Panc1 (cell line): ENCODE results near the gene CTNND2. TPM values are rescaled to one million over a fixed set of nuclear protein-coding genes. Genes with fewer than 3 reads are reported as not detected.

Source experiments
- ATAC-seq: fragments of 200-7000 bp; cut with Tn5 transposase; 2 replicates; pipeline ENCODE4 v1.9.1; 2020; ENCODE audit warnings: mild to moderate bottlenecking, moderate library complexity
- BruUV-seq: library from RNA; stranded (reverse); fragments of 400-500 nt; replicated peaks from 2 replicates; lab custom pipeline; 2021; lab: Mats Ljungman, UMichigan
- CTCF ChIA-PET: fragments of 300-600 bp; sonication (Branson Sonifier 250); formaldehyde crosslinking; loops from one replicate; lab custom pipeline; 2022; ENCODE audit warnings: antibody characterized with exemption; lab: Charles Lee
- POLR2A ChIA-PET: fragments of 300-600 bp; sonication (Branson Sonifier 250); formaldehyde crosslinking; loops from one replicate; lab custom pipeline; 2022; ENCODE audit warnings: antibody characterized with exemption; lab: Charles Lee
- DNase-seq: peaks from one replicate; pipeline ENCODE4 v3.0.0-alpha.2; 2010; ENCODE audit warnings: low read depth, low spot score
- H3K27ac ChIP-seq: 2 replicates; pipeline ENCODE4 v1.5.1; 2011; ENCODE audit warnings: mild to moderate bottlenecking, low read length, inconsistent platforms
- H3K27me3 ChIP-seq: fragments of 200-500 bp; sonication (Bioruptor generic); 2 replicates; pipeline ENCODE4 v1.6.0; 2014; ENCODE audit warnings: low read length, inconsistent platforms; ENCODE audit not compliant: control insufficient read depth, insufficient read depth
- H3K36me3 ChIP-seq: fragments of 200-500 bp; sonication (Bioruptor generic); 2 replicates; pipeline ENCODE4 v1.5.1; 2014; ENCODE audit warnings: inconsistent platforms, mild to moderate bottlenecking, low read length, moderate library complexity; ENCODE audit not compliant: control insufficient read depth, insufficient read depth
- H3K4me1 ChIP-seq: 2 replicates; pipeline ENCODE4 v1.5.1; 2011; ENCODE audit warnings: inconsistent platforms, mild to moderate bottlenecking, low read length, moderate library complexity; ENCODE audit not compliant: control insufficient read depth, insufficient read depth
- H3K4me3 ChIP-seq, 2 experiments: 2 replicates each; pipeline ENCODE4 v1.5.1; 2011 to 2012; ENCODE audit warnings: low read depth in 2 of 2, low read length in 2 of 2, mild to moderate bottlenecking in 2 of 2, inconsistent platforms in 1 of 2, moderate library complexity in 1 of 2
- H3K9me3 ChIP-seq: fragments of 200-500 bp; sonication (Bioruptor generic); 2 replicates; pipeline ENCODE4 v1.5.1; 2014; ENCODE audit warnings: low read depth, mild to moderate bottlenecking, inconsistent platforms, low read length, moderate library complexity; ENCODE audit not compliant: control insufficient read depth, insufficient read depth
- POLR2AphosphoS5 ChIP-seq: IDR thresholded peaks from 2 replicates; pipeline ENCODE4 v1.6.1; 2012; ENCODE audit warnings: mild to moderate bottlenecking, low read depth, low read length, moderate library complexity
- SIN3A ChIP-seq: IDR thresholded peaks from 2 replicates; pipeline ENCODE4 v1.6.1; 2012; ENCODE audit warnings: low read depth, mild to moderate bottlenecking, low read length, moderate library complexity, borderline replicate concordance; ENCODE audit not compliant: insufficient read depth
- TCF7L2 ChIP-seq: IDR thresholded peaks from 2 replicates; pipeline ENCODE4 v1.6.1; 2011; ENCODE audit warnings: mild to moderate bottlenecking, low read depth, low read length, inconsistent platforms
- in situ Hi-C: cut with HindIII; loops from 2 replicates; pipeline ENCODE4 v1.10.0; 2016; ENCODE audit warnings: low sequenced_read_pairs, low pct_unique_long_range_greater_than_20kb
- intact Hi-C: fragments of 100-400 bp; cut with micrococcal nuclease; formaldehyde crosslinking; loops from one replicate; pipeline ENCODE4 v1.10.0; 2022; ENCODE audit not compliant: unreplicated experiment
- total RNA-seq: library from RNA; stranded (reverse); gene quantifications from one replicate; pipeline ENCODE4 v1.2.1, GENCODE V29; 2021; ENCODE audit not compliant: unreplicated experiment
- TF ChIP-seq, protein P1 (sequence below): fragments of 450-650 bp; IDR thresholded peaks from 2 replicates; pipeline ENCODE4 v1.5.1; 2017; ENCODE audit warnings: mild to moderate bottlenecking
- TF ChIP-seq, protein P2 (sequence below), 2 experiments: IDR thresholded peaks; 2 replicates each; pipeline ENCODE4 v1.6.1; 2011 to 2012; ENCODE audit warnings: low read depth in 2 of 2, control low read depth in 1 of 2, low read length in 1 of 2, mild to moderate bottlenecking in 1 of 2, moderate library complexity in 1 of 2; ENCODE audit not compliant: insufficient read depth in 1 of 2

The CTNND2 gene
- total RNA-seq, 1 experiment from 2014 or later, result 1.0 TPM

DNA sequence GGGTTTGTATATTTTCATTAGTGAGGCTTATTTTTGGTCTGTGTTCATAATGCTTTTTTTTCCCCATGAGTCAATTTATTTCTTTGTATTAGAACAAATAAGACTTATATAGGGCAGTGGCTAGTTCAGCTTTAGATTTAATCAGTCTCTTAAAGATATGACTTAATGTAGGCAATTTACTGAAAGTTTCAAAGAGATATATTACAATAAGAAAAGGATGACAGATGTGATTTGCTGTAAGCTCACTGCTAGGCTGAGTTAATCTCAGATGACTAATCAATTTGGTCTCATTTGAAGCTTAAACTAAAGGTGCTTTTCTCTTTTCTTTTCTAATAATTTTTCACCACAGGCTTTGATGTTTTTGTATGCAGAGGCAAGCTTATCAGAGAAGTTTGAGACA, 851.4 kb downstream of the CTNND2 start:
- no peaks in the 10 kb centered on the region for H3K36me3 ChIP-seq
- H3K27me3 ChIP-seq, result peaks cover 19% of the 10 kb centered on the region
- BruUV-seq, result no TSS peak
- ATAC-seq (no peak), DNase-seq (no peak)
- H3K9me3 ChIP-seq, result no peaks in the 10 kb centered on the region
- ChIA-PET POLR2A (no interaction called here), CTCF (no interaction called here)
- no peak overlapping the region for H3K4me3 ChIP-seq
- in situ Hi-C loops (no loop called here), intact Hi-C loops (no loop called here)
- H3K27ac ChIP-seq, result no peak overlapping the region
- H3K4me1 ChIP-seq, result no peaks in the 10 kb centered on the region
- TF ChIP-seq POLR2AphosphoS5 (no peak), TCF7L2 (no peak), SIN3A (no peak)
- TF ChIP-seq, protein P1, sequence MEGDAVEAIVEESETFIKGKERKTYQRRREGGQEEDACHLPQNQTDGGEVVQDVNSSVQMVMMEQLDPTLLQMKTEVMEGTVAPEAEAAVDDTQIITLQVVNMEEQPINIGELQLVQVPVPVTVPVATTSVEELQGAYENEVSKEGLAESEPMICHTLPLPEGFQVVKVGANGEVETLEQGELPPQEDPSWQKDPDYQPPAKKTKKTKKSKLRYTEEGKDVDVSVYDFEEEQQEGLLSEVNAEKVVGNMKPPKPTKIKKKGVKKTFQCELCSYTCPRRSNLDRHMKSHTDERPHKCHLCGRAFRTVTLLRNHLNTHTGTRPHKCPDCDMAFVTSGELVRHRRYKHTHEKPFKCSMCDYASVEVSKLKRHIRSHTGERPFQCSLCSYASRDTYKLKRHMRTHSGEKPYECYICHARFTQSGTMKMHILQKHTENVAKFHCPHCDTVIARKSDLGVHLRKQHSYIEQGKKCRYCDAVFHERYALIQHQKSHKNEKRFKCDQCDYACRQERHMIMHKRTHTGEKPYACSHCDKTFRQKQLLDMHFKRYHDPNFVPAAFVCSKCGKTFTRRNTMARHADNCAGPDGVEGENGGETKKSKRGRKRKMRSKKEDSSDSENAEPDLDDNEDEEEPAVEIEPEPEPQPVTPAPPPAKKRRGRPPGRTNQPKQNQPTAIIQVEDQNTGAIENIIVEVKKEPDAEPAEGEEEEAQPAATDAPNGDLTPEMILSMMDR, result no peak
- TF ChIP-seq, protein P2, sequence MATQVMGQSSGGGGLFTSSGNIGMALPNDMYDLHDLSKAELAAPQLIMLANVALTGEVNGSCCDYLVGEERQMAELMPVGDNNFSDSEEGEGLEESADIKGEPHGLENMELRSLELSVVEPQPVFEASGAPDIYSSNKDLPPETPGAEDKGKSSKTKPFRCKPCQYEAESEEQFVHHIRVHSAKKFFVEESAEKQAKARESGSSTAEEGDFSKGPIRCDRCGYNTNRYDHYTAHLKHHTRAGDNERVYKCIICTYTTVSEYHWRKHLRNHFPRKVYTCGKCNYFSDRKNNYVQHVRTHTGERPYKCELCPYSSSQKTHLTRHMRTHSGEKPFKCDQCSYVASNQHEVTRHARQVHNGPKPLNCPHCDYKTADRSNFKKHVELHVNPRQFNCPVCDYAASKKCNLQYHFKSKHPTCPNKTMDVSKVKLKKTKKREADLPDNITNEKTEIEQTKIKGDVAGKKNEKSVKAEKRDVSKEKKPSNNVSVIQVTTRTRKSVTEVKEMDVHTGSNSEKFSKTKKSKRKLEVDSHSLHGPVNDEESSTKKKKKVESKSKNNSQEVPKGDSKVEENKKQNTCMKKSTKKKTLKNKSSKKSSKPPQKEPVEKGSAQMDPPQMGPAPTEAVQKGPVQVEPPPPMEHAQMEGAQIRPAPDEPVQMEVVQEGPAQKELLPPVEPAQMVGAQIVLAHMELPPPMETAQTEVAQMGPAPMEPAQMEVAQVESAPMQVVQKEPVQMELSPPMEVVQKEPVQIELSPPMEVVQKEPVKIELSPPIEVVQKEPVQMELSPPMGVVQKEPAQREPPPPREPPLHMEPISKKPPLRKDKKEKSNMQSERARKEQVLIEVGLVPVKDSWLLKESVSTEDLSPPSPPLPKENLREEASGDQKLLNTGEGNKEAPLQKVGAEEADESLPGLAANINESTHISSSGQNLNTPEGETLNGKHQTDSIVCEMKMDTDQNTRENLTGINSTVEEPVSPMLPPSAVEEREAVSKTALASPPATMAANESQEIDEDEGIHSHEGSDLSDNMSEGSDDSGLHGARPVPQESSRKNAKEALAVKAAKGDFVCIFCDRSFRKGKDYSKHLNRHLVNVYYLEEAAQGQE (IDR thresholded peaks at IDR 0.05; ENCODE audit: insufficient read depth in 1 of 2, low read depth in 2 of 2, low read length in 1 of 2), result no peak

DNA sequence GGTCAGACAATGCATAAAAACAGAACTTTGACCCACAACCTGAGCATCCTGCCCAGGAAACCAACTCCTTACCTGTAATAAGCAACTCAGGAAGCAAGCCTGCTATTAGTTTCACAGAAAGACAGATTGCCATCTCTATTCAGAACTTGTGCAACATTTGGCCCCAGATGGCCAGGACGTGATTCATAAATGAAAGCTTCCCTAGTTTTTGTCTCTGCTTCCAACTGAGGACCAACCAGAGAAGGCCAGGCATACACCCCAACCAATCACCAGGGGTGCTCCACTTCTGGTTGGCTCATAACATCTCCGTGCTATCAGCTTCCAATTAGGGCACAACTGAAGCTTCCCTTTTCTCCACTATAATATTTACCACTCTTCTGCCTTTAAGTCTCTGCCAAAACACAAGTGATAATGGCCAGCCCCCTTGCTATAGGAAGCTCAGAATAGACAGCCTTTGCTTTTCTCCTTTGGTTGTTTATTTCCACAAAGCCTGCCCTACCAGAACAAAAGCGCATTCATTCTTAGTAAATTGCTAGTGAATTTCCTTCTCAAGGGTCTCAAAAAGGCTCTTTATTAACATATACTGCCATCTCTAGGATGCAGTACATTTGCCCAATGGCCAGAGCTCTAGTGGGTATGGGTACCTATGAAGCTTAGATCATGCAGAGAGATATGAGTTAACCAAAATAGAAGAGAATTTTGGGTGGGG, 853.5 kb downstream of the CTNND2 start:
- intact Hi-C loops, result no loop called here
- in situ Hi-C loops, result no loop called here
- H3K27me3 ChIP-seq, result peaks cover 23% of the 10 kb centered on the region
- ATAC-seq, result no peak
- TF ChIP-seq POLR2AphosphoS5 (no peak), SIN3A (no peak), TCF7L2 (no peak)
- TF ChIP-seq, protein P1, result no peak
- TF ChIP-seq, protein P2 (IDR thresholded peaks at IDR 0.05; ENCODE audit: insufficient read depth in 1 of 2, low read depth in 2 of 2, low read length in 1 of 2), result no peak
- ChIA-PET POLR2A (no interaction called here), CTCF (interaction anchor here (0.6 kb wide), 1 partner anchor 355 kb away, joined by 6 read pairs; no protein-coding TSS in a partner anchor)
- no peak overlapping the region for H3K4me3 ChIP-seq
- no peak overlapping the region for H3K27ac ChIP-seq
- no peak for DNase-seq
- no peaks in the 10 kb centered on the region for H3K4me1 ChIP-seq
- no peaks in the 10 kb centered on the region for H3K9me3 ChIP-seq
- no peaks in the 10 kb centered on the region for H3K36me3 ChIP-seq
- no TSS peak for BruUV-seq
